Neural cell (in vitro differentiated cells): ENCODE data around the gene KRABD2.
"Not testable (repeated sequence)": the region's sequence is repeated elsewhere in the genome, so short reads cannot be mapped to it uniquely, and the experiment has no call there.

Experiments used
- H2AFZ ChIP-seq: fragments of 200-600, 300-800 bp; sonication (generic), shearing (Covaris generic); 2 replicates; pipeline ENCODE4 v1.6.0; 2014; ENCODE audit warnings: low read depth, mild to moderate bottlenecking, antibody characterized with exemption, low read length, moderate library complexity
- H3F3A ChIP-seq: fragments of 200-600 bp; shearing (Covaris generic); 2 replicates; pipeline ENCODE4 v1.6.1; 2016; ENCODE audit warnings: mild to moderate bottlenecking, moderate library complexity, mixed read lengths, antibody characterized with exemption, low read length; ENCODE audit not compliant: insufficient read depth, poor library complexity, severe bottlenecking
- H3K27ac ChIP-seq: fragments of 200-600, 300-800 bp; sonication (generic), shearing (Covaris generic); 2 replicates; pipeline ENCODE4 v1.5.1; 2014; ENCODE audit warnings: mild to moderate bottlenecking, low read length, moderate library complexity
- H3K27me3 ChIP-seq: fragments of 300-800, 200-600 bp; sonication (generic), shearing (Covaris generic); 2 replicates; pipeline ENCODE4 v1.6.0; 2014; ENCODE audit warnings: mild to moderate bottlenecking, low read depth, low read length, moderate library complexity; ENCODE audit not compliant: insufficient read depth
- H3K36me3 ChIP-seq: fragments of 300-800, 200-600 bp; sonication (generic), shearing (Covaris generic); 2 replicates; pipeline ENCODE4 v1.5.1; 2014; ENCODE audit warnings: mild to moderate bottlenecking, antibody characterized with exemption, low read length, moderate library complexity; ENCODE audit not compliant: insufficient read depth
- H3K4me2 ChIP-seq: fragments of 300-800, 200-600 bp; sonication (generic), shearing (Covaris generic); 2 replicates; pipeline ENCODE4 v1.6.0; 2014; ENCODE audit warnings: mild to moderate bottlenecking, low read length
- H3K4me3 ChIP-seq: fragments of 300-800, 200-600 bp; sonication (generic), shearing (Covaris generic); 2 replicates; pipeline ENCODE4 v1.5.1; 2014; ENCODE audit warnings: mild to moderate bottlenecking, low read length, moderate library complexity
- H3K79me2 ChIP-seq: fragments of 200-600 bp; shearing (Covaris generic); replicated peaks from 2 replicates; pipeline ENCODE4 v1.6.0; 2014; ENCODE audit warnings: mild to moderate bottlenecking, low read length, moderate library complexity; ENCODE audit not compliant: insufficient read depth
- H3K9ac ChIP-seq: fragments of 300-800, 200-600 bp; sonication (generic), shearing (Covaris generic); 2 replicates; pipeline ENCODE4 v1.6.1; 2016; ENCODE audit warnings: mild to moderate bottlenecking, low read length, mixed read lengths
- H3K9me2 ChIP-seq: fragments of 200-600 bp; shearing (Covaris generic); 2 replicates; pipeline ENCODE4 v1.6.1; 2016; ENCODE audit warnings: mild to moderate bottlenecking, low read length, mixed read lengths; ENCODE audit not compliant: insufficient read depth
- H3K9me3 ChIP-seq: fragments of 200-600, 300-800 bp; sonication (generic), shearing (Covaris generic); 2 replicates; pipeline ENCODE4 v1.6.1; 2016; ENCODE audit warnings: mild to moderate bottlenecking, mixed run types, low read length, moderate library complexity, mixed read lengths
- H4K20me1 ChIP-seq: fragments of 200-600 bp; shearing (Covaris generic); 2 replicates; pipeline ENCODE4 v1.6.1; 2016; ENCODE audit warnings: mild to moderate bottlenecking, mixed run types; ENCODE audit not compliant: insufficient read depth
- CTCF ChIP-seq: fragments of 450-650 bp; IDR thresholded peaks from 2 replicates; pipeline ENCODE4 v1.5.1; 2014; ENCODE audit warnings: antibody characterized with exemption, mild to moderate bottlenecking, moderate library complexity; ENCODE audit not compliant: poor library complexity, severe bottlenecking
- EP300 ChIP-seq: fragments of 450-650 bp; conservative IDR thresholded peaks from 2 replicates; pipeline ENCODE4 v1.6.1; 2014; ENCODE audit warnings: antibody characterized with exemption, mild to moderate bottlenecking, moderate library complexity; ENCODE audit not compliant: poor library complexity, severe bottlenecking
- EZH2 ChIP-seq: fragments of 200-600, 300-800 bp; shearing (Covaris generic), sonication (generic); IDR thresholded peaks from 2 replicates; pipeline ENCODE4 v1.6.1; 2014; ENCODE audit warnings: antibody characterized with exemption, low read length, borderline replicate concordance, mild to moderate bottlenecking; ENCODE audit not compliant: insufficient read depth, poor library complexity, severe bottlenecking
- MXI1 ChIP-seq: fragments of 450-650 bp; conservative IDR thresholded peaks from 2 replicates; pipeline ENCODE4 v1.6.1; 2014; ENCODE audit warnings: antibody characterized with exemption, mild to moderate bottlenecking; ENCODE audit not compliant: poor library complexity, severe bottlenecking
- POLR2AphosphoS5 ChIP-seq: IDR thresholded peaks from 2 replicates; pipeline ENCODE4 v1.6.1; 2012
- RAD21 ChIP-seq: fragments of 450-650 bp; conservative IDR thresholded peaks from 2 replicates; pipeline ENCODE4 v1.6.1; 2014; ENCODE audit warnings: antibody characterized with exemption, mild to moderate bottlenecking, moderate library complexity
- SMC3 ChIP-seq: fragments of 450-650 bp; conservative IDR thresholded peaks from 2 replicates; pipeline ENCODE4 v1.6.1; 2014; ENCODE audit warnings: antibody characterized with exemption, mild to moderate bottlenecking, moderate library complexity; ENCODE audit not compliant: poor library complexity
- TAF1 ChIP-seq: IDR thresholded peaks from 2 replicates; pipeline ENCODE4 v1.6.1; 2012; ENCODE audit warnings: low read depth

Gene KRABD2

GRCh38 chr17:8353736-8354135 lies 22.8 kb downstream of the KRABD2 start:
- Histone ChIP-seq H3K79me2 (no peaks in the 10 kb centered on the region), H3K4me2 (no peak overlapping the region), H3K9me2 (no peaks in the 10 kb centered on the region), H3K27ac (no peak overlapping the region), H3K4me3 (no peak overlapping the region), H3F3A (no peaks in the 10 kb centered on the region), H3K27me3 (no peaks in the 10 kb centered on the region), H3K9ac (no peak overlapping the region), H3K36me3 (no peaks in the 10 kb centered on the region), H4K20me1 (no peaks in the 10 kb centered on the region), H2AFZ (no peak overlapping the region), H3K9me3 (no peaks in the 10 kb centered on the region)
- TF ChIP-seq EP300 (no peak), TAF1 (no peak), MXI1 (no peak), RAD21 (no peak), CTCF (no peak), SMC3 (no peak)

- no peaks in the 10 kb centered on the region for H3K79me2 ChIP-seq
- no peak overlapping the region for H3K27ac ChIP-seq
- TF ChIP-seq EP300 (no peak), POLR2AphosphoS5 (no peak), MXI1 (no peak), EZH2 (no peak), CTCF (no peak), TAF1 (no peak)
- H2AFZ ChIP-seq, result no peak overlapping the region
- H3K36me3 ChIP-seq, result no peaks in the 10 kb centered on the region
- H3K4me2 ChIP-seq, result no peak overlapping the region
- no peaks in the 10 kb centered on the region for H3K9me3 ChIP-seq
- H4K20me1 ChIP-seq, result no peaks in the 10 kb centered on the region
- no peaks in the 10 kb centered on the region for H3K27me3 ChIP-seq
- no peaks in the 10 kb centered on the region for H3K9me2 ChIP-seq
- no peaks in the 10 kb centered on the region for H3F3A ChIP-seq
- no peak overlapping the region for H3K9ac ChIP-seq
- H3K4me3 ChIP-seq, result no peak overlapping the region
Observed at GRCh38 chr17:8350339-8350738, 26.2 kb downstream of the KRABD2 start.

GRCh38 chr17:8347001-8347400 lies 29.5 kb downstream of the KRABD2 start:
- not testable (repeated sequence) for H3K4me3 ChIP-seq, H4K20me1 ChIP-seq, H3K4me2 ChIP-seq, H3K9me2 ChIP-seq, H3K36me3 ChIP-seq, H3F3A ChIP-seq, H3K27me3 ChIP-seq, H3K9me3 ChIP-seq, H3K27ac ChIP-seq, H3K79me2 ChIP-seq, H2AFZ ChIP-seq, H3K9ac ChIP-seq
